MM.1S (cell line): ENCODE measurements around the gene ALPP.
"Not testable (repeated sequence)": the region's sequence is repeated elsewhere in the genome, so short reads cannot be mapped to it uniquely, and the experiment has no call there.

Experiments
- DNase-seq: peaks from one replicate; pipeline ENCODE4 v3.0.0-alpha.2; 2015
- H2AFZ ChIP-seq: fragments of 300-600 bp; sonication (generic); 2 replicates; pipeline ENCODE4 v1.6.0; 2016; ENCODE audit warnings: antibody characterized with exemption, low read length
- H3F3A ChIP-seq: fragments of 300-600 bp; sonication (generic); 2 replicates; pipeline ENCODE4 v1.6.1; 2016; ENCODE audit warnings: mild to moderate bottlenecking, antibody characterized with exemption, low read length, moderate library complexity, mixed read lengths; ENCODE audit not compliant: insufficient read depth
- H3K27ac ChIP-seq: fragments of 300-600 bp; sonication (generic); 2 replicates; pipeline ENCODE4 v1.5.1; 2016; ENCODE audit warnings: mild to moderate bottlenecking, low read length
- H3K27me3 ChIP-seq: fragments of 300-600 bp; sonication (generic); replicated peaks from 2 replicates; pipeline ENCODE4 v1.6.0; 2016; ENCODE audit warnings: low read length; ENCODE audit not compliant: insufficient read depth
- H3K36me3 ChIP-seq: fragments of 300-600 bp; sonication (generic); replicated peaks from 2 replicates; pipeline ENCODE4 v1.6.1; 2016; ENCODE audit warnings: mild to moderate bottlenecking, low read length, mixed read lengths; ENCODE audit not compliant: insufficient read depth
- H3K4me1 ChIP-seq: fragments of 300-600 bp; sonication (generic); 2 replicates; pipeline ENCODE4 v1.6.1; 2016; ENCODE audit warnings: low read length, mixed read lengths
- H3K4me2 ChIP-seq: fragments of 300-600 bp; sonication (generic); 2 replicates; pipeline ENCODE4 v1.6.0; 2016; ENCODE audit warnings: low read depth, low read length
- H3K4me3 ChIP-seq: fragments of 300-600 bp; sonication (generic); 2 replicates; pipeline ENCODE4 v1.5.1; 2016; ENCODE audit warnings: low read length, mixed read lengths
- H3K79me2 ChIP-seq: fragments of 300-600 bp; sonication (generic); 2 replicates; pipeline ENCODE4 v1.6.1; 2016; ENCODE audit warnings: mixed run types, low read length, mixed read lengths
- H3K9ac ChIP-seq: fragments of 300-600 bp; sonication (generic); 2 replicates; pipeline ENCODE4 v1.6.1; 2016; ENCODE audit warnings: low read length, mixed read lengths
- H3K9me2 ChIP-seq: fragments of 300-600 bp; sonication (generic); replicated peaks from 2 replicates; pipeline ENCODE4 v1.6.1; 2016; ENCODE audit warnings: mild to moderate bottlenecking, low read length, mixed read lengths; ENCODE audit not compliant: insufficient read depth
- H3K9me3 ChIP-seq: fragments of 300-600 bp; sonication (generic); replicated peaks from 2 replicates; pipeline ENCODE4 v1.6.1; 2016; ENCODE audit warnings: mild to moderate bottlenecking, low read length, mixed read lengths; ENCODE audit not compliant: insufficient read depth
- H4K20me1 ChIP-seq: fragments of 300-600 bp; sonication (generic); 2 replicates; pipeline ENCODE4 v1.6.1; 2016; ENCODE audit warnings: mild to moderate bottlenecking, low read length, moderate library complexity, mixed read lengths; ENCODE audit not compliant: insufficient read depth
- CTCF ChIP-seq: fragments of 300-600 bp; sonication (generic); IDR thresholded peaks from 2 replicates; pipeline ENCODE4 v1.5.1; 2016; ENCODE audit warnings: antibody characterized with exemption, low read length, mixed read lengths
- EZH2 ChIP-seq: fragments of 300-600 bp; sonication (generic); optimal IDR thresholded peaks from 2 replicates; pipeline ENCODE3; 2017; ENCODE audit warnings: low read depth, mild to moderate bottlenecking, antibody characterized with exemption, low read length, mixed read lengths
- EZH2phosphoT487 ChIP-seq: fragments of 300-600 bp; sonication (generic); IDR thresholded peaks from 2 replicates; pipeline ENCODE4 v1.6.1; 2018; ENCODE audit warnings: antibody characterized with exemption, low read length

Gene ALPP

GRCh38 chr2:232393556-232393955 is 15.0 kb downstream of the ALPP start:
- no peak overlapping the region for H3K9ac ChIP-seq
- H3K79me2 ChIP-seq = no peaks in the 10 kb centered on the region
- H3K27me3 ChIP-seq = no peaks in the 10 kb centered on the region
- no peaks in the 10 kb centered on the region for H3K9me2 ChIP-seq
- no peak overlapping the region for H3K4me2 ChIP-seq
- H3K9me3 ChIP-seq = no peaks in the 10 kb centered on the region
- no peak overlapping the region for H3K4me3 ChIP-seq
- TF ChIP-seq EZH2 (no peak), EZH2phosphoT487 (no peak), CTCF (no peak)
- H4K20me1 ChIP-seq = no peaks in the 10 kb centered on the region
- DNase-seq = no peak
- H3K4me1 ChIP-seq = no peaks in the 10 kb centered on the region
- no peaks in the 10 kb centered on the region for H3F3A ChIP-seq
- no peaks in the 10 kb centered on the region for H3K36me3 ChIP-seq
- H3K27ac ChIP-seq = no peak overlapping the region
- no peak overlapping the region for H2AFZ ChIP-seq

GRCh38 chr2:232394431-232394830 is 15.9 kb downstream of the ALPP start:
- H3K27me3 ChIP-seq, H3F3A ChIP-seq, H3K27ac ChIP-seq, H4K20me1 ChIP-seq, H2AFZ ChIP-seq, H3K9me2 ChIP-seq, H3K9ac ChIP-seq, DNase-seq, H3K4me2 ChIP-seq, H3K9me3 ChIP-seq, H3K36me3 ChIP-seq, H3K4me3 ChIP-seq, H3K4me1 ChIP-seq, H3K79me2 ChIP-seq: not testable (repeated sequence)

- no peaks in the 10 kb centered on the region for H3K9me3 ChIP-seq
- no peaks in the 10 kb centered on the region for H3F3A ChIP-seq
- no peaks in the 10 kb centered on the region for H3K27me3 ChIP-seq
- H4K20me1 ChIP-seq = no peaks in the 10 kb centered on the region
- no peak overlapping the region for H3K4me3 ChIP-seq
- H3K36me3 ChIP-seq = no peaks in the 10 kb centered on the region
- TF ChIP-seq CTCF (no peak), EZH2phosphoT487 (no peak), EZH2 (no peak)
- 0 out of 2 replicates have a peak, but pooled peaks cover 5% of the 10 kb centered on the region for H3K4me1 ChIP-seq
- H3K4me2 ChIP-seq = no peak overlapping the region
- no peaks in the 10 kb centered on the region for H3K9me2 ChIP-seq
- no peak overlapping the region for H3K9ac ChIP-seq
- H3K79me2 ChIP-seq = no peaks in the 10 kb centered on the region
- DNase-seq = no peak
- H2AFZ ChIP-seq = no peak overlapping the region
- no peak overlapping the region for H3K27ac ChIP-seq
These were observed 17.0 kb downstream of the ALPP start for GRCh38 chr2:232395586-232395985.

- Histone ChIP-seq H3K9me3 (no peaks in the 10 kb centered on the region), H3K36me3 (no peaks in the 10 kb centered on the region), H3K9ac (no peak overlapping the region), H3K4me3 (no peak overlapping the region), H2AFZ (no peak overlapping the region), H3K27ac (no peak overlapping the region), H3K27me3 (no peaks in the 10 kb centered on the region), H3K9me2 (no peaks in the 10 kb centered on the region), H3F3A (no peaks in the 10 kb centered on the region), H3K79me2 (no peaks in the 10 kb centered on the region), H4K20me1 (no peaks in the 10 kb centered on the region), H3K4me1 (0 out of 2 replicates have a peak, but pooled peaks cover 5% of the 10 kb centered on the region), H3K4me2 (no peak overlapping the region)
- DNase-seq = no peak
- TF ChIP-seq CTCF = no peak
- TF ChIP-seq EZH2phosphoT487 = no peak
- no peak for TF ChIP-seq EZH2
These were observed 18.1 kb downstream of the ALPP start for GRCh38 chr2:232396683-232397082.
